Stimulated activated CD8-positive, alpha-beta memory T cell treated with anti-CD3 and anti-CD28 coated beads, Interleukin-15, amount 100 ng/mL, for 4 hours (primary cell): ENCODE data around the gene OXNAD1.

Experiments
- DNase-seq, 2 donors: peaks; one replicate each; pipeline ENCODE4 v3.0.0-alpha.2; 2020; ENCODE audit warnings: low read depth in 2 of 2

Gene OXNAD1

GRCh38 chr3:16329036-16329825, 64.2 kb downstream of the OXNAD1 start:
- no peak for DNase-seq

GRCh38 chr3:16329826-16330129, 64.8 kb downstream of the OXNAD1 start:
- no peak for DNase-seq

GRCh38 chr3:16330351-16330750, 65.3 kb downstream of the OXNAD1 start:
- no peak for DNase-seq

- DNase-seq: no peak
These were observed 66.4 kb downstream of the OXNAD1 start for GRCh38 chr3:16331319-16331883.

- DNase-seq: no peak
These were observed 68.0 kb downstream of the OXNAD1 start for GRCh38 chr3:16332904-16333426.

- no peak for DNase-seq
These were observed 69.9 kb downstream of the OXNAD1 start for GRCh38 chr3:16334909-16335308.

- no peak for DNase-seq
These were observed 70.3 kb downstream of the OXNAD1 start for GRCh38 chr3:16335333-16335732.

GRCh38 chr3:16335772-16336645, 71.0 kb downstream of the OXNAD1 start:
- no peak for DNase-seq

- DNase-seq: no peak
These were observed 71.8 kb downstream of the OXNAD1 start for GRCh38 chr3:16336825-16337224.

GRCh38 chr3:16337856-16338540, 73.0 kb downstream of the OXNAD1 start:
- peak; percentile 14 to 20 for DNase-seq

GRCh38 chr3:16338999-16339398, 74.0 kb downstream of the OXNAD1 start:
- DNase-seq: peak in 1 of 2 donors; percentile 12

GRCh38 chr3:16343101-16343500, 78.1 kb downstream of the OXNAD1 start:
- no peak for DNase-seq

- DNase-seq: no peak
These were observed 81.5 kb downstream of the OXNAD1 start for GRCh38 chr3:16346413-16347081.

- DNase-seq: no peak
These were observed 82.5 kb downstream of the OXNAD1 start for GRCh38 chr3:16347548-16347947.

- no peak for DNase-seq
These were observed 85.1 kb downstream of the OXNAD1 start for GRCh38 chr3:16349986-16350596.

- DNase-seq: no peak
These were observed 85.7 kb downstream of the OXNAD1 start for GRCh38 chr3:16350597-16351318.

- no peak for DNase-seq
These were observed 87.4 kb downstream of the OXNAD1 start for GRCh38 chr3:16352428-16352827.

GRCh38 chr3:16354291-16354690, 89.3 kb downstream of the OXNAD1 start:
- DNase-seq: no peak
